ENCODE results near the gene SNX3. TPM values are rescaled to one million over a fixed set of nuclear protein-coding genes. Genes with fewer than 3 reads are reported as not detected.
"Not testable (repeated sequence)": the region's sequence is repeated elsewhere in the genome, so short reads cannot be mapped to it uniquely, and the experiment has no call there.

The SNX3 gene
- total and polyA plus RNA-seq, 8 donors = 30.0 to 88.9 (median 55.4) TPM

DNA sequence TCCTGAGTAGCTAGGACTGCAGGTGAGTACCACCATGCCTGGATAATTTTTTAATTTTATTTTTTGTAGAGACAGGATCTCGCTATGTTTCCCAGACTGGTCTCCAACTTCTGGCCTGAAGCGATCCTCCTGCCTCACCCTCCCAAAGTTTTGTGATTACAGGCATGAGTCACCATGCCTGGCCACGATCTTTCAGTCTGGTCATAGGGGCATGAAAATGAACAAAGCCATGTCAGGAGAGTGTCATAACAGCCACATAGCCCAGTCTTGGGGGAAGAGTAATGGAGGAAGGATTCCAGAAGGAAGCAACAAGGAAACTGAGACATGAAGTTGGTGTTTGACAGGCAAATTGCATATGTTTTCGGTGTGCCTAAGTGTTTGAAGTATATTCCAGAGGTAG lies 17.0 kb upstream of the SNX3 start:
- intact Hi-C loops (cut with DNase I) = no loop called here
- no peaks in the 10 kb centered on the region for H3K4me1 ChIP-seq
- H3K27ac ChIP-seq = no peak overlapping the region
- FAIRE-seq (no peak), ATAC-seq (no peak), DNase-seq (no peak)
- H3K27me3 ChIP-seq = no peaks in the 10 kb centered on the region
- WGBS, 2 donors = 83 to 89% methylated on average over 4 of the region's 4 CpGs
- no peak overlapping the region for H3K4me3 ChIP-seq
- TF ChIP-seq, protein P1, sequence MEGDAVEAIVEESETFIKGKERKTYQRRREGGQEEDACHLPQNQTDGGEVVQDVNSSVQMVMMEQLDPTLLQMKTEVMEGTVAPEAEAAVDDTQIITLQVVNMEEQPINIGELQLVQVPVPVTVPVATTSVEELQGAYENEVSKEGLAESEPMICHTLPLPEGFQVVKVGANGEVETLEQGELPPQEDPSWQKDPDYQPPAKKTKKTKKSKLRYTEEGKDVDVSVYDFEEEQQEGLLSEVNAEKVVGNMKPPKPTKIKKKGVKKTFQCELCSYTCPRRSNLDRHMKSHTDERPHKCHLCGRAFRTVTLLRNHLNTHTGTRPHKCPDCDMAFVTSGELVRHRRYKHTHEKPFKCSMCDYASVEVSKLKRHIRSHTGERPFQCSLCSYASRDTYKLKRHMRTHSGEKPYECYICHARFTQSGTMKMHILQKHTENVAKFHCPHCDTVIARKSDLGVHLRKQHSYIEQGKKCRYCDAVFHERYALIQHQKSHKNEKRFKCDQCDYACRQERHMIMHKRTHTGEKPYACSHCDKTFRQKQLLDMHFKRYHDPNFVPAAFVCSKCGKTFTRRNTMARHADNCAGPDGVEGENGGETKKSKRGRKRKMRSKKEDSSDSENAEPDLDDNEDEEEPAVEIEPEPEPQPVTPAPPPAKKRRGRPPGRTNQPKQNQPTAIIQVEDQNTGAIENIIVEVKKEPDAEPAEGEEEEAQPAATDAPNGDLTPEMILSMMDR (IDR thresholded peaks at IDR 0.05) = no peak
- H3K36me3 ChIP-seq = no peaks in the 10 kb centered on the region
- no peaks in the 10 kb centered on the region for H3K9me3 ChIP-seq

DNA sequence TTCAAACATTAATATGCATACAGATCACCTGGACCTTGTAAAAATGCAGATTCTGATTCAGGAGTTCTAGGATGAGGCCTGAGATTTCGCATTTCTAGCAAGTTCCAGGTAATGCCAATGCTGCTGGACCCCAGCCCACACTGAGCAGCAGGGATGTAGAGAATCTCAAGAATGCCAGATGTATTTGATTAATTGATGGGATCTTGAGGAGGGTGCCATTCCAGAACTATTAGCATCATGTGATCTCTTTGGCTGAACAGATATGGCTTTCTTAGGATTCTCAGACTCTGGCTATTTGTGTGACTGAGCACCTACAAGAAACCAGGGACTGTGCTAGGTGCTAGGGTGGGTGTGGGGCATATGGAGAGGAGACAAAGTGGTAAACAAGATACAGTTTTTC lies 16.5 kb upstream of the SNX3 start:
- Histone ChIP-seq H3K27ac (no peak overlapping the region), H3K9me3 (no peaks in the 10 kb centered on the region), H3K27me3 (no peaks in the 10 kb centered on the region), H3K36me3 (no peaks in the 10 kb centered on the region), H3K4me1 (no peaks in the 10 kb centered on the region), H3K4me3 (no peak overlapping the region)
- intact Hi-C loops (cut with DNase I) = no loop called here
- TF ChIP-seq, protein P1 (IDR thresholded peaks at IDR 0.05) = no peak
- 94% methylated on average over 1 of the region's 1 CpG for WGBS, 2 donors
- FAIRE-seq = no peak
- no peak for DNase-seq
- ATAC-seq = no peak

GRCh38 chr6:108275976-108276375 lies 15.1 kb upstream of the SNX3 start:
- intact Hi-C loops (cut with DNase I) = no loop called here
- H3K4me1 ChIP-seq = no peaks in the 10 kb centered on the region
- H3K4me3 ChIP-seq = no peak overlapping the region
- WGBS, 2 donors = 48 to 59% methylated on average over 2 of the region's 2 CpGs
- FAIRE-seq (no peak), ATAC-seq (no peak), DNase-seq (no peak)
- no peaks in the 10 kb centered on the region for H3K9me3 ChIP-seq
- TF ChIP-seq, protein P1 (IDR thresholded peaks at IDR 0.05) = no peak
- no peaks in the 10 kb centered on the region for H3K36me3 ChIP-seq
- no peak overlapping the region for H3K27ac ChIP-seq
- H3K27me3 ChIP-seq = no peaks in the 10 kb centered on the region

GRCh38 chr6:108274546-108274945 lies 13.7 kb upstream of the SNX3 start:
- 74 to 76% methylated on average over 2 of the region's 2 CpGs for WGBS, 2 donors
- Histone ChIP-seq H3K4me1 (no peaks in the 10 kb centered on the region), H3K9me3 (no peaks in the 10 kb centered on the region), H3K4me3 (no peak overlapping the region), H3K27me3 (no peaks in the 10 kb centered on the region), H3K36me3 (no peaks in the 10 kb centered on the region), H3K27ac (no peak overlapping the region)
- ATAC-seq = no peak
- FAIRE-seq = no peak
- intact Hi-C loops (cut with DNase I) = no loop called here
- no peak for DNase-seq
- TF ChIP-seq, protein P1 (IDR thresholded peaks at IDR 0.05) = no peak

DNA sequence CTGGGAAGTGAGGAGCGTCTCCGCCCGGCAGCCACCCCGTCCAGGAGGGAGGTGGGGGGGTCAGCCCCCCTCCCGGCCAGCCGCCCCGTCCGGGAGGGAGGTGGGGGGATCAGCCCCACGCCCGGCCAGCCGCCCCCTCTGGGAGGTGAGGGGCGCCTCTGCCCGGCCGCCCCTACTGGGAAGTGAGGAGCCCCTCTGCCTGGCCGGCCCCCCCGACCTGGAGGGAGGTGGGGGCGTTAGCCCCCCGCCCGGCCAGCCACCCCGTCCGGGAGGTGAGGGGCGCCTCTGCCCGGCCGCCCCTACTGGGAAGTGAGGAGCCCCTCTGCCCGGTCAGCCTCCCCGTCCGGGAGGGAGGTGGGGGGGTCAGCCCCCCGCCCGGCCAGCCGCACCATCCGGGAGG lies 9.1 kb upstream of the SNX3 start:
- H3K27me3 ChIP-seq; DNase-seq; FAIRE-seq; H3K4me3 ChIP-seq; H3K36me3 ChIP-seq; H3K9me3 ChIP-seq; intact Hi-C loops (cut with DNase I); ATAC-seq; H3K27ac ChIP-seq; H3K4me1 ChIP-seq: not testable (repeated sequence)
- WGBS, 2 donors = 87 to 89% methylated on average over 12 to 31 of the region's 31 CpGs

DNA sequence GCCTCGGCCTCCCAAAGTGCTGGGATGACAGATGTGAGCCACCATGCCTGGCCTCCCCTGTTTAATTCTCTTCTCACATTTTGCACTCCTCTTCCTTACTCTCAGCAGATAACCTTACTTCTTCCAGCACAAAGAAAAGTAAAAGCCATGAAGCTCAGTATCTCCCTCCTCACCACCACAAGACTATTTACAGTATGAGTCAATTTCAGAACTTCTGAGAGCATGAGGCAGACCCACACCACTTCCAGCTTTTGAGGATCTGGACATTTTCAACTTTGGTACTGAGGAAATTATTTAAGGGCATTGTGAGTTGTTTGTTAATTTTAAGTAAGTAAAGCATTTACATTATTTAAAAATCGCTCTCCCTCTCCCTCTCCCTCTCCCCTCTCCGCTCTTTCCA lies 8.0 kb upstream of the SNX3 start:
- FAIRE-seq (no peak), ATAC-seq (no peak), DNase-seq (no peak)
- WGBS, 2 donors = 74 to 87% methylated on average over 3 of the region's 3 CpGs
- no peaks in the 10 kb centered on the region for H3K27me3 ChIP-seq
- no peaks in the 10 kb centered on the region for H3K36me3 ChIP-seq
- TF ChIP-seq, protein P1 (IDR thresholded peaks at IDR 0.05) = no peak
- intact Hi-C loops (cut with DNase I) = no loop called here
- H3K4me1 ChIP-seq = no peaks in the 10 kb centered on the region
- H3K9me3 ChIP-seq = no peaks in the 10 kb centered on the region
- no peak overlapping the region for H3K27ac ChIP-seq
- no peak overlapping the region for H3K4me3 ChIP-seq

Measured in pancreas (tissue), 10 donors.